CD4-positive, alpha-beta T cell (primary cell): Measurements from ENCODE around the gene OR1N1. TPM values are rescaled to one million over a fixed set of nuclear protein-coding genes. Genes with fewer than 3 reads are reported as not detected.
A peak's percentile ranks its signal among the peaks of the same experiment; 100 is the strongest.

Experiments
- ATAC-seq: fragments of 200-7000 bp; cut with Tn5 transposase; one replicate; pipeline ENCODE4 v1.10.0; 2022; ENCODE audit warnings: mild to moderate bottlenecking; ENCODE audit not compliant: poor library complexity
- CTCF ChIA-PET: fragments of 350-600 bp; sonication (Branson Sonifier 250); formaldehyde crosslinking; loops from one replicate; lab custom pipeline; 2021; ENCODE audit warnings: antibody characterized with exemption, inconsistent platforms; lab: Charles Lee
- POLR2A ChIA-PET: fragments of 350-600 bp; sonication (Branson Sonifier 250); formaldehyde crosslinking; loops from one replicate; lab custom pipeline; 2021; ENCODE audit warnings: antibody characterized with exemption, inconsistent platforms; lab: Charles Lee
- DNase-seq, 14 experiments: peaks; one replicate each; pipeline ENCODE4 v3.0.0-alpha.2; 2013 to 2020; ENCODE audit warnings: mixed read lengths in 2 of 14
- H3K27ac ChIP-seq, 2 donors: one replicate each; pipeline versions ENCODE4 v1.5.1 to v1.7.0; 2013; ENCODE audit warnings: low read length in 2 of 2, low read depth in 1 of 2, mild to moderate bottlenecking in 1 of 2
- H3K27me3 ChIP-seq, 2 experiments: 1 replicate in 1 of 2; 2 replicates in 1 of 2; pipeline versions ENCODE4 v1.6.1 to v1.7.0; 2013; ENCODE audit warnings: low read length in 2 of 2, control low read depth in 1 of 2, mild to moderate bottlenecking in 1 of 2, moderate library complexity in 1 of 2; ENCODE audit not compliant: insufficient read depth in 2 of 2, control insufficient read depth in 1 of 2
- H3K36me3 ChIP-seq: one replicate; pipeline ENCODE4 v1.6.1; 2013; ENCODE audit warnings: low read length, control low read depth; ENCODE audit not compliant: insufficient read depth
- H3K4me1 ChIP-seq: one replicate; pipeline ENCODE4 v1.6.1; 2013; ENCODE audit warnings: low read length, control low read depth; ENCODE audit not compliant: insufficient read depth
- H3K4me3 ChIP-seq: one replicate; pipeline ENCODE4 v1.5.1; 2013; ENCODE audit warnings: mild to moderate bottlenecking, low read length, moderate library complexity
- H3K9me3 ChIP-seq, 2 experiments: 1 replicate in 1 of 2; 2 replicates in 1 of 2; pipeline versions ENCODE4 v1.6.1 to v1.7.0; 2013; ENCODE audit warnings: low read length in 2 of 2, mild to moderate bottlenecking in 2 of 2, control low read depth in 1 of 2, moderate library complexity in 1 of 2; ENCODE audit not compliant: control insufficient read depth in 1 of 2, insufficient read depth in 1 of 2
- H3K27ac Mint-ChIP-seq: one replicate; pipeline ENCODE4 v1.8.0; 2020; ENCODE audit warnings: mixed read lengths
- H3K27me3 Mint-ChIP-seq: one replicate; pipeline ENCODE4 v1.8.0; 2021; ENCODE audit warnings: mixed read lengths
- H3K36me3 Mint-ChIP-seq: one replicate; pipeline ENCODE4 v1.8.0; 2021; ENCODE audit warnings: low read depth, mixed read lengths
- H3K4me1 Mint-ChIP-seq: one replicate; pipeline ENCODE4 v1.8.0; 2021; ENCODE audit warnings: low read depth, mixed read lengths
- H3K4me3 Mint-ChIP-seq: one replicate; pipeline ENCODE4 v1.8.0; 2020; ENCODE audit warnings: mild to moderate bottlenecking, mixed read lengths
- H3K9me3 Mint-ChIP-seq: one replicate; pipeline ENCODE4 v1.8.0; 2020; ENCODE audit warnings: mixed read lengths
- intact Hi-C, 2 experiments: fragments of 100-400 bp; cut with DNase I in 1 of 2; cut with micrococcal nuclease in 1 of 2; formaldehyde crosslinking; loops; one replicate each; pipeline versions ENCODE4 v1.15.1 to v1.9.0; 2023 to 2025; cut with DNase I, micrococcal nuclease
- total RNA-seq, 174 experiments: library from RNA in 2 of 174; stranded (reverse) in 2 of 174; gene quantifications; one replicate each; pipeline ENCODE4 v1.2.3 and lab custom pipeline; 2021 to 2026
- TF ChIP-seq, protein P1 (sequence below): fragments of 200-600 bp; IDR thresholded peaks from one replicate; pipeline ENCODE4 v1.8.0; 2022; ENCODE audit warnings: antibody characterized with exemption, mild to moderate bottlenecking

The OR1N1 gene
- total RNA-seq, 2 experiments from 2014 or later, result not detected

DNA sequence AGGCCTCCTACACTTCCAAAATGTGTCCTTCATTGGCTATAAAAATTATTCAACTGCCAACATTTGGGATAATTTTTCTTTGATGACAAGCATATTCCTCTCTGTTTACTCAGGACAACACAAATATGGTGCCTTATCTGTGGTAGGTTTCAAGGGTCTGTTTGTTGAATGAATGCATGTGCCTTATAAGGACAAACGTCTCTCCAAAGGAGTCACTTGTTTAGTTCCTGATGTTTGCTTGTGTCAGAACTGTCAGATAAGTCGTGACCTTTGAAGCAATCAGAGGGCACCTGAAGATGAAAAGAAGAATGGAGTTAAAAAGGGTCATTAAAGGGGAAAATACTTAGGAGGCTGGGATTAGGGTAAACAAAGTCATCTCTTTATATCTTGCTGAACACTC, 20.1 kb downstream of the OR1N1 start:
- H3K36me3 ChIP-seq, result no peaks in the 10 kb centered on the region
- Mint-ChIP-seq H3K27ac (no peak overlapping the region), H3K9me3 (no peaks in the 10 kb centered on the region), H3K36me3 (no peaks in the 10 kb centered on the region), H3K27me3 (peaks cover 24% of the 10 kb centered on the region), H3K4me3 (no peak overlapping the region), H3K4me1 (no peaks in the 10 kb centered on the region)
- POLR2A ChIA-PET, result no interaction called here
- H3K27me3 ChIP-seq, result peaks cover 0 to 10% of the 10 kb centered on the region in 2 experiments
- intact Hi-C loops, result no loop called here
- CTCF ChIA-PET, result no interaction called here
- TF ChIP-seq, protein P1, sequence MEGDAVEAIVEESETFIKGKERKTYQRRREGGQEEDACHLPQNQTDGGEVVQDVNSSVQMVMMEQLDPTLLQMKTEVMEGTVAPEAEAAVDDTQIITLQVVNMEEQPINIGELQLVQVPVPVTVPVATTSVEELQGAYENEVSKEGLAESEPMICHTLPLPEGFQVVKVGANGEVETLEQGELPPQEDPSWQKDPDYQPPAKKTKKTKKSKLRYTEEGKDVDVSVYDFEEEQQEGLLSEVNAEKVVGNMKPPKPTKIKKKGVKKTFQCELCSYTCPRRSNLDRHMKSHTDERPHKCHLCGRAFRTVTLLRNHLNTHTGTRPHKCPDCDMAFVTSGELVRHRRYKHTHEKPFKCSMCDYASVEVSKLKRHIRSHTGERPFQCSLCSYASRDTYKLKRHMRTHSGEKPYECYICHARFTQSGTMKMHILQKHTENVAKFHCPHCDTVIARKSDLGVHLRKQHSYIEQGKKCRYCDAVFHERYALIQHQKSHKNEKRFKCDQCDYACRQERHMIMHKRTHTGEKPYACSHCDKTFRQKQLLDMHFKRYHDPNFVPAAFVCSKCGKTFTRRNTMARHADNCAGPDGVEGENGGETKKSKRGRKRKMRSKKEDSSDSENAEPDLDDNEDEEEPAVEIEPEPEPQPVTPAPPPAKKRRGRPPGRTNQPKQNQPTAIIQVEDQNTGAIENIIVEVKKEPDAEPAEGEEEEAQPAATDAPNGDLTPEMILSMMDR, result no peak
- ATAC-seq (no peak), DNase-seq (no peak)
- H3K4me3 ChIP-seq, result no peak overlapping the region
- no peaks in the 10 kb centered on the region for H3K9me3 ChIP-seq
- no peaks in the 10 kb centered on the region for H3K4me1 ChIP-seq
- no peak overlapping the region for H3K27ac ChIP-seq

DNA sequence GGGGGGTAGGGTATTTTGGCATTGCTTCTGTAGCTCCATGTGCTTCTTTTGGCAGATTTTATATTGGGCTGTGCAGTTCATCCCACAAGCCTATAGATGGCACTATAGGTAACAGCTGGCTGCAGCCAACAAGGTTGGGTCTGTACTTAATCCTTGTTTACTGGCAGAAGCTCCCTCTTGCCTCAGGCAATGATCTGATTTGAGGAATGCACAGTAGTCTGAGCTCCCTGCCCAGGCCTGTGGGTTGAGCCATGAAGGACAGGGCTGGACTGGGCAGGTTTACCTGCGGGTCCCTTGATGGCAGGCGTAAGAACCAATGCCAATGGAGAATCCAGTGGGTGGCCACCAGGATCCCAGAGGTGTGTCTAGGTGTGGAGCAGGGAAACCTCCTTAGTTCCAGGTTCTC, 28.2 kb downstream of the OR1N1 start:
- Histone ChIP-seq H3K27ac (no peak overlapping the region), H3K27me3 (peaks cover 0 to 17% of the 10 kb centered on the region in 2 experiments), H3K36me3 (no peaks in the 10 kb centered on the region), H3K4me3 (no peak overlapping the region), H3K4me1 (no peaks in the 10 kb centered on the region), H3K9me3 (peaks cover 0 to 7% of the 10 kb centered on the region in 2 experiments)
- CTCF ChIA-PET, result interaction anchor here (0.6 to 1.1 kb wide), 4 partner anchors 9 to 318 kb away, joined by 3 to 4 read pairs (median 3); no protein-coding TSS in a partner anchor
- ATAC-seq (peak; percentile 46), DNase-seq (peak in 5 of 14 experiments; percentile 3 to 40 (median 36))
- no peak overlapping the region for H3K4me3 Mint-ChIP-seq
- intact Hi-C loops, result no loop called here
- no peak overlapping the region for H3K27ac Mint-ChIP-seq
- H3K27me3 Mint-ChIP-seq, result peaks cover 55% of the 10 kb centered on the region
- no peaks in the 10 kb centered on the region for H3K4me1 Mint-ChIP-seq
- H3K9me3 Mint-ChIP-seq, result peaks cover 5% of the 10 kb centered on the region
- TF ChIP-seq, protein P1, result peak; percentile 69
- POLR2A ChIA-PET, result no interaction called here
- no peaks in the 10 kb centered on the region for H3K36me3 Mint-ChIP-seq

DNA sequence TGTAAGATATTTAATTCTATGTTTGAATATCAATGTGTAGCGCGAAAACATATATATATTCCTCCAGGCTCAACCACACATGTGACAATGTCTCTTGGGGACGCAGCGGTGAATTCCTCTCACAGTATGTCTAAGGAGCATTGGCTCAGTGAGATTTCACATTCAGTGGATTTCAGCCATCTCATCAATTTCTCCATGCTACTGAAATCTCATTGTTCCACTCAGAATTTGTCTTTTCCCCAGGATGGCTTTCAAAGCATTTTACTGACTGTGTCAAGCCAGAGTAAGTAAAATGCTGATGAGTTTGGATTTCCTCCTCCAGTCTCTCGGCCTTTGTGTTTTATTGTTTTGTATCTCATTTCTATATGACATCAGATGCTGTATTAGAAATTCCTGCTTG, 48.0 kb downstream of the OR1N1 start:
- no peak overlapping the region for H3K27ac ChIP-seq
- H3K4me3 ChIP-seq, result no peak overlapping the region
- H3K27me3 ChIP-seq, result peaks cover 0 to 3% of the 10 kb centered on the region in 2 experiments
- ATAC-seq, result no peak
- Mint-ChIP-seq H3K36me3 (no peaks in the 10 kb centered on the region), H3K4me3 (no peak overlapping the region), H3K4me1 (no peaks in the 10 kb centered on the region), H3K9me3 (no peaks in the 10 kb centered on the region), H3K27ac (no peak overlapping the region), H3K27me3 (peaks cover 34% of the 10 kb centered on the region)
- no peaks in the 10 kb centered on the region for H3K9me3 ChIP-seq
- DNase-seq, result no peak
- TF ChIP-seq, protein P1, result no peak
- POLR2A ChIA-PET, result no interaction called here
- CTCF ChIA-PET, result interaction anchor here (1.4 kb wide), 1 partner anchor 20 kb away, joined by 4 read pairs; no protein-coding TSS in a partner anchor
- intact Hi-C loops, result no loop called here
- no peaks in the 10 kb centered on the region for H3K4me1 ChIP-seq
- no peaks in the 10 kb centered on the region for H3K36me3 ChIP-seq
